HEK293 (cell line): ENCODE data around the gene PC.

Experiments
- CTCF ChIA-PET: fragments of 350-600 bp; formaldehyde crosslinking; extraction: SDS; loops from one replicate; lab custom pipeline; 2021; ENCODE audit warnings: antibody characterized with exemption; lab: Yijun Ruan, JAX
- POLR2A ChIA-PET: fragments of 300-600 bp; formaldehyde crosslinking; extraction: SDS; loops from one replicate; lab custom pipeline; 2020; ENCODE audit warnings: antibody characterized with exemption, inconsistent platforms; lab: Yijun Ruan, JAX
- H3K27ac ChIP-seq: fragments of 200-500 bp; sonication (Bioruptor generic); 2 replicates; pipeline ENCODE4 v1.5.1; 2014; ENCODE audit warnings: low read depth, low read length, control low read depth, inconsistent platforms; ENCODE audit errors: extremely low read depth
- H3K36me3 ChIP-seq, 2 experiments: fragments of 200-500 bp in 1 of 2; sonication (Bioruptor generic) in 1 of 2; 1 replicate in 1 of 2; 2 replicates in 1 of 2; pipeline ENCODE4 v1.5.1; 2014 to 2017; ENCODE audit warnings: inconsistent platforms in 2 of 2, low read length in 2 of 2; ENCODE audit not compliant: control insufficient read depth in 2 of 2, insufficient read depth in 1 of 2
- H3K4me1 ChIP-seq: fragments of 200-500 bp; sonication (Bioruptor generic); 2 replicates; pipeline ENCODE4 v1.5.1; 2014; ENCODE audit warnings: mild to moderate bottlenecking, low read length, inconsistent platforms; ENCODE audit not compliant: control insufficient read depth, insufficient read depth
- H3K4me3 ChIP-seq: 2 replicates; pipeline ENCODE4 v1.5.1; 2011; ENCODE audit warnings: low read depth, mild to moderate bottlenecking, control low read depth, low read length, moderate library complexity
- H3K9me3 ChIP-seq: fragments of 200-500 bp; sonication (Bioruptor generic); 2 replicates; pipeline ENCODE4 v1.5.1; 2014; ENCODE audit warnings: low read depth, low read length, inconsistent platforms; ENCODE audit not compliant: control insufficient read depth, insufficient read depth
- BCL6B ChIP-seq: fragments of 450-650 bp; formaldehyde crosslinking; IDR thresholded peaks from 2 replicates; pipeline ENCODE4 v1.5.1; 2017; ENCODE audit warnings: missing biosample characterization, missing genetic modification characterization
- EGR2 ChIP-seq: fragments of 450-650 bp; formaldehyde crosslinking; IDR thresholded peaks from 2 replicates; pipeline ENCODE4 v1.5.1; 2016; ENCODE audit warnings: low read depth, missing biosample characterization, missing genetic modification characterization
- HOXC10 ChIP-seq: sonication (generic); formaldehyde crosslinking; IDR thresholded peaks from 2 replicates; pipeline ENCODE4 v1.8.1; 2023; ENCODE audit warnings: mild to moderate bottlenecking, missing genetic modification reagents
- MEIS1 ChIP-seq: sonication (generic); formaldehyde crosslinking; IDR thresholded peaks from 2 replicates; pipeline ENCODE4 v1.8.1; 2022; ENCODE audit warnings: missing genetic modification reagents, mild to moderate bottlenecking, borderline replicate concordance
- REST ChIP-seq: fragments of 450-650 bp; formaldehyde crosslinking; IDR thresholded peaks from 2 replicates; pipeline ENCODE4 v1.5.1; 2016; ENCODE audit warnings: missing biosample characterization, missing genetic modification characterization
- SCRT1 ChIP-seq: fragments of 450-650 bp; formaldehyde crosslinking; IDR thresholded peaks from 2 replicates; pipeline ENCODE4 v1.5.1; 2016; ENCODE audit warnings: missing biosample characterization, missing genetic modification characterization, borderline replicate concordance
- YY1 ChIP-seq: fragments of 450-650 bp; formaldehyde crosslinking; IDR thresholded peaks from 2 replicates; pipeline ENCODE4 v1.5.1; 2018; ENCODE audit warnings: missing biosample characterization, missing genetic modification characterization
- ZNF37A ChIP-seq: fragments of 450-650 bp; IDR thresholded peaks from 2 replicates; pipeline ENCODE4 v1.5.1; 2018; ENCODE audit warnings: missing biosample characterization, missing genetic modification characterization
- ZNF423 ChIP-seq: fragments of 450-650 bp; formaldehyde crosslinking; IDR thresholded peaks from 2 replicates; pipeline ENCODE4 v1.5.1; 2016; ENCODE audit warnings: missing biosample characterization, missing genetic modification characterization
- ZNF473 ChIP-seq: fragments of 450-650 bp; formaldehyde crosslinking; IDR thresholded peaks from 2 replicates; pipeline ENCODE4 v1.5.1; 2017; ENCODE audit warnings: missing biosample characterization, missing genetic modification characterization
- ZNF510 ChIP-seq: fragments of 450-650 bp; formaldehyde crosslinking; IDR thresholded peaks from 2 replicates; pipeline ENCODE4 v1.5.1; 2018; ENCODE audit warnings: mild to moderate bottlenecking, missing genetic modification characterization, missing biosample characterization; ENCODE audit not compliant: insufficient replicate concordance
- ZSCAN30 ChIP-seq: fragments of 450-650 bp; IDR thresholded peaks from 2 replicates; pipeline ENCODE4 v1.5.1; 2018; ENCODE audit warnings: missing biosample characterization, mild to moderate bottlenecking, missing genetic modification characterization, moderate library complexity
- ZSCAN4 ChIP-seq: fragments of 450-650 bp; formaldehyde crosslinking; IDR thresholded peaks from 2 replicates; pipeline ENCODE4 v1.5.1; 2017; ENCODE audit warnings: missing biosample characterization, missing genetic modification characterization
- TF ChIP-seq, protein P1 (sequence below): fragments of 450-650 bp; formaldehyde crosslinking; IDR thresholded peaks from 2 replicates; pipeline ENCODE4 v1.5.1; 2017; ENCODE audit warnings: missing biosample characterization, missing genetic modification characterization
- TF ChIP-seq, protein P2 (sequence below): fragments of 450-650 bp; formaldehyde crosslinking; IDR thresholded peaks from 2 replicates; pipeline ENCODE4 v1.5.1; 2016; ENCODE audit warnings: missing biosample characterization, missing genetic modification characterization
- TF ChIP-seq, protein P3 (sequence below): fragments of 450-650 bp; formaldehyde crosslinking; IDR thresholded peaks from 2 replicates; pipeline ENCODE4 v1.5.1; 2016; ENCODE audit warnings: missing biosample characterization, missing genetic modification characterization

Gene PC

GRCh38 chr11:66918741-66919140, 39.4 kb downstream of the PC start (continued):
- TF ChIP-seq ZSCAN30 (tag by site-specific recombination): no peak
- TF ChIP-seq EGR2 (tag by site-specific recombination): no peak
- no peak for TF ChIP-seq REST (tag by site-specific recombination)
- no peak for TF ChIP-seq SCRT1 (tag by site-specific recombination)
- TF ChIP-seq, protein P1, sequence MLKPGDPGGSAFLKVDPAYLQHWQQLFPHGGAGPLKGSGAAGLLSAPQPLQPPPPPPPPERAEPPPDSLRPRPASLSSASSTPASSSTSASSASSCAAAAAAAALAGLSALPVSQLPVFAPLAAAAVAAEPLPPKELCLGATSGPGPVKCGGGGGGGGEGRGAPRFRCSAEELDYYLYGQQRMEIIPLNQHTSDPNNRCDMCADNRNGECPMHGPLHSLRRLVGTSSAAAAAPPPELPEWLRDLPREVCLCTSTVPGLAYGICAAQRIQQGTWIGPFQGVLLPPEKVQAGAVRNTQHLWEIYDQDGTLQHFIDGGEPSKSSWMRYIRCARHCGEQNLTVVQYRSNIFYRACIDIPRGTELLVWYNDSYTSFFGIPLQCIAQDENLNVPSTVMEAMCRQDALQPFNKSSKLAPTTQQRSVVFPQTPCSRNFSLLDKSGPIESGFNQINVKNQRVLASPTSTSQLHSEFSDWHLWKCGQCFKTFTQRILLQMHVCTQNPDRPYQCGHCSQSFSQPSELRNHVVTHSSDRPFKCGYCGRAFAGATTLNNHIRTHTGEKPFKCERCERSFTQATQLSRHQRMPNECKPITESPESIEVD (tag by site-specific recombination): no peak

DNA sequence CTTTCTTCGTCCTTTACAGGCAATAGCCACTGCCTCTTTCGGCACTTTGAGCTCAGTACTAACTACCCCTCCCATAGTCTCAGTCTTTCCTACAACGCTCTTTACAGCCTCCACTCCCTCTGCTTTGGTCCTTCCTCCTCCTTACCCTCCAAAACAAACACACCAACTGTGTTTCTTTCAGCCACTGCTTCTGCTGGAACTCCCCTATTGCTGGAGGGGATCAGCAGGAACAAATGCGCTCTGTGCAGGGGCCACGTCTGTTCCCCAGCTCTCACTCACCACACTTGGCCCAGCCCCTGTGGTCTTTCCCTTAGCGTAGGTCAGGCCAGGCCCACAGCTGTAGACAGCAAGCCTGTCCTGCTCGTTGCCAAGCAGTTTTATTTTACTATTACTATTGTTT, 42.3 kb downstream of the PC start:
- H3K9me3 ChIP-seq: no peaks in the 10 kb centered on the region
- H3K4me3 ChIP-seq: no peak overlapping the region
- ChIA-PET CTCF (interaction anchor here (1.2 kb wide), 1 partner anchor 104 kb away, joined by 4 read pairs; no protein-coding TSS in a partner anchor), POLR2A (interaction anchor here (1.0 kb wide), 1 partner anchor 77 kb away, joined by 3 read pairs; no protein-coding TSS in a partner anchor)
- no peak for TF ChIP-seq HOXC10 (CRISPR knock-in tag)
- no peak for TF ChIP-seq ZSCAN4 (tag by site-specific recombination)
- no peak for TF ChIP-seq YY1
- no peak for TF ChIP-seq MEIS1
- TF ChIP-seq ZNF37A (tag by site-specific recombination): no peak
- TF ChIP-seq, protein P2, sequence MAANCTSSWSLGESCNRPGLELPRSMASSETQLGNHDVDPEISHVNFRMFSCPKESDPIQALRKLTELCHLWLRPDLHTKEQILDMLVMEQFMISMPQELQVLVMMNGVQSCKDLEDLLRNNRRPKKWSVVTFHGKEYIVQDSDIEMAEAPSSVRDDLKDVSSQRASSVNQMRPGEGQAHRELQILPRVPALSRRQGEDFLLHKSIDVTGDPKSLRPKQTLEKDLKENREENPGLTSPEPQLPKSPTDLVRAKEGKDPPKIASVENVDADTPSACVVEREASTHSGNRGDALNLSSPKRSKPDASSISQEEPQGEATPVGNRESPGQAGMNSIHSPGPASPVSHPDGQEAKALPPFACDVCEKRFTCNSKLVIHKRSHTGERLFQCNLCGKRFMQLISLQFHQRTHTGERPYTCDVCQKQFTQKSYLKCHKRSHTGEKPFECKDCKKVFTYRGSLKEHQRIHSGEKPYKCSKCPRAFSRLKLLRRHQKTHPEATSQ (tag by site-specific recombination): no peak
- no peak for TF ChIP-seq ZNF473 (tag by site-specific recombination)
- no peak for TF ChIP-seq ZNF510 (tag by site-specific recombination)
- TF ChIP-seq ZNF423 (tag by site-specific recombination): no peak
- TF ChIP-seq, protein P3, sequence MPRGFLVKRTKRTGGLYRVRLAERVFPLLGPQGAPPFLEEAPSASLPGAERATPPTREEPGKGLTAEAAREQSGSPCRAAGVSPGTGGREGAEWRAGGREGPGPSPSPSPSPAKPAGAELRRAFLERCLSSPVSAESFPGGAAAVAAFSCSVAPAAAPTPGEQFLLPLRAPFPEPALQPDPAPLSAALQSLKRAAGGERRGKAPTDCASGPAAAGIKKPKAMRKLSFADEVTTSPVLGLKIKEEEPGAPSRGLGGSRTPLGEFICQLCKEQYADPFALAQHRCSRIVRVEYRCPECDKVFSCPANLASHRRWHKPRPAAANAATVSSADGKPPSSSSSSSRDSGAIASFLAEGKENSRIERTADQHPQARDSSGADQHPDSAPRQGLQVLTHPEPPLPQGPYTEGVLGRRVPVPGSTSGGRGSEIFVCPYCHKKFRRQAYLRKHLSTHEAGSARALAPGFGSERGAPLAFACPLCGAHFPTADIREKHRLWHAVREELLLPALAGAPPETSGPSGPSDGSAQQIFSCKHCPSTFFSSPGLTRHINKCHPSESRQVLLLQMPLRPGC (tag by site-specific recombination): no peak
- no peak for TF ChIP-seq BCL6B (tag by site-specific recombination)
- no peaks in the 10 kb centered on the region for H3K4me1 ChIP-seq
- no peak overlapping the region for H3K27ac ChIP-seq
- H3K36me3 ChIP-seq: no peaks in the 10 kb centered on the region
